Thymus (tissue), 11 donors: Measurements from ENCODE around the gene MRPL10. TPM values are rescaled to one million over a fixed set of nuclear protein-coding genes. Genes with fewer than 3 reads are reported as not detected.

Experiments used
- DNase-seq, 9 donors: peaks; one replicate each; pipeline ENCODE4 v3.0.0-alpha.2; 2013; ENCODE audit warnings: low spot score in 9 of 9, low read depth in 6 of 9, missing footprints in 1 of 9
- H3K27ac ChIP-seq, 2 donors: one replicate each; pipeline ENCODE4 v1.5.1; 2013; ENCODE audit warnings: control low read depth in 1 of 2, low read depth in 1 of 2, low read length in 1 of 2, mild to moderate bottlenecking in 1 of 2, moderate library complexity in 1 of 2
- H3K27me3 ChIP-seq, 2 donors: one replicate each; pipeline ENCODE4 v1.5.1; 2013; ENCODE audit warnings: low read length in 1 of 2; ENCODE audit not compliant: control insufficient read depth in 2 of 2, insufficient read depth in 1 of 2
- H3K36me3 ChIP-seq, 2 donors: one replicate each; pipeline ENCODE4 v1.5.1; 2013; ENCODE audit warnings: low read length in 1 of 2, mild to moderate bottlenecking in 1 of 2, moderate library complexity in 1 of 2; ENCODE audit not compliant: control insufficient read depth in 2 of 2, insufficient read depth in 2 of 2
- H3K4me1 ChIP-seq, 2 donors: one replicate each; pipeline ENCODE4 v1.5.1; 2013; ENCODE audit warnings: low read length in 2 of 2; ENCODE audit not compliant: control insufficient read depth in 2 of 2, insufficient read depth in 2 of 2
- H3K4me3 ChIP-seq, 2 donors: one replicate each; pipeline ENCODE4 v1.5.1; 2013; ENCODE audit warnings: low read length in 2 of 2, control low read depth in 1 of 2, mild to moderate bottlenecking in 1 of 2
- H3K9me3 ChIP-seq, 2 donors: one replicate each; pipeline ENCODE4 v1.5.1; 2013; ENCODE audit warnings: low read length in 1 of 2, mild to moderate bottlenecking in 1 of 2; ENCODE audit not compliant: control insufficient read depth in 2 of 2, insufficient read depth in 1 of 2
- WGBS: extraction: QIAGEN DNeasy Blood & Tissue Kit; methylation state at CpG from one replicate; pipeline ENCODE4 v1.1.7; 2013; 5-methylcytosine and 5-hydroxymethylcytosine counted together
- polyA plus RNA-seq: library from polyadenylated mRNA; stranded (reverse); fragments of 200-250 nt; gene quantifications from one replicate; pipeline ENCODE4 v1.2.3, GENCODE V29; 2013
- total RNA-seq: library from RNA; stranded (reverse); fragments of 120-200 nt; gene quantifications from one replicate; pipeline ENCODE4 v1.2.4, GENCODE V29; 2013
- donor health status: healthy.

Gene MRPL10
- total and polyA plus RNA-seq, 2 donors = 26.7 to 41.1 TPM

- Histone ChIP-seq H3K4me3 (no peak overlapping the region), H3K4me1 (no peaks in the 10 kb centered on the region), H3K9me3 (no peaks in the 10 kb centered on the region), H3K27me3 (peaks cover 24 to 64% of the 10 kb centered on the region in 2 donors), H3K36me3 (no peaks in the 10 kb centered on the region), H3K27ac (no peak overlapping the region)
- no peak for DNase-seq
- 69% methylated on average over 6 of the region's 6 CpGs for WGBS
Measured at GRCh38 chr17:47792979-47793378, 38.4 kb downstream of the MRPL10 start.

DNA sequence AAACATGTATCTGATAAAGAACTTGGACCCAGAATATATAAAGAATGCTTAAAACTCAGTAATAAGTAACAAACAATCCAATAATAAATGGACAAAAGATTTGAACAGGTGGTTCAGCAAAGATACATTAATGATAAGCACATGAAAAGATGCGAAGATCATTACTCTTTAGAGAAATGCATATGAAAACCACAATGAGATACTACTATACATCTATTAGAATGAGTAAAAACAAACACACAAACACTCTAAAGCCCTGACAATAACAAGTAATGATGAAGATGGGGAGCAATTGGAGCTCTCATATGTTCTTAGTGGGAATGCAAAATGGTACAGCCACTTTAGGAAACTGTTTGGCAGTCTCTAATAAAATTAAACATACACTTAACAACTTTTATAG is 38.9 kb downstream of the MRPL10 start:
- H3K27ac ChIP-seq = no peak overlapping the region
- H3K36me3 ChIP-seq = no peaks in the 10 kb centered on the region
- 81% methylated on average over 1 of the region's 1 CpG for WGBS
- H3K4me1 ChIP-seq = no peaks in the 10 kb centered on the region
- H3K27me3 ChIP-seq = peaks cover 24 to 69% of the 10 kb centered on the region in 2 donors
- H3K9me3 ChIP-seq = no peaks in the 10 kb centered on the region
- no peak overlapping the region for H3K4me3 ChIP-seq
- no peak for DNase-seq

GRCh38 chr17:47791025-47791424 is 40.3 kb downstream of the MRPL10 start:
- Histone ChIP-seq H3K27ac (no peak overlapping the region), H3K36me3 (no peaks in the 10 kb centered on the region), H3K4me1 (no peaks in the 10 kb centered on the region), H3K9me3 (no peaks in the 10 kb centered on the region), H3K27me3 (peaks cover 24 to 73% of the 10 kb centered on the region in 2 donors), H3K4me3 (no peak overlapping the region)
- WGBS = 56% methylated on average over 3 of the region's 3 CpGs
- no peak for DNase-seq

DNA sequence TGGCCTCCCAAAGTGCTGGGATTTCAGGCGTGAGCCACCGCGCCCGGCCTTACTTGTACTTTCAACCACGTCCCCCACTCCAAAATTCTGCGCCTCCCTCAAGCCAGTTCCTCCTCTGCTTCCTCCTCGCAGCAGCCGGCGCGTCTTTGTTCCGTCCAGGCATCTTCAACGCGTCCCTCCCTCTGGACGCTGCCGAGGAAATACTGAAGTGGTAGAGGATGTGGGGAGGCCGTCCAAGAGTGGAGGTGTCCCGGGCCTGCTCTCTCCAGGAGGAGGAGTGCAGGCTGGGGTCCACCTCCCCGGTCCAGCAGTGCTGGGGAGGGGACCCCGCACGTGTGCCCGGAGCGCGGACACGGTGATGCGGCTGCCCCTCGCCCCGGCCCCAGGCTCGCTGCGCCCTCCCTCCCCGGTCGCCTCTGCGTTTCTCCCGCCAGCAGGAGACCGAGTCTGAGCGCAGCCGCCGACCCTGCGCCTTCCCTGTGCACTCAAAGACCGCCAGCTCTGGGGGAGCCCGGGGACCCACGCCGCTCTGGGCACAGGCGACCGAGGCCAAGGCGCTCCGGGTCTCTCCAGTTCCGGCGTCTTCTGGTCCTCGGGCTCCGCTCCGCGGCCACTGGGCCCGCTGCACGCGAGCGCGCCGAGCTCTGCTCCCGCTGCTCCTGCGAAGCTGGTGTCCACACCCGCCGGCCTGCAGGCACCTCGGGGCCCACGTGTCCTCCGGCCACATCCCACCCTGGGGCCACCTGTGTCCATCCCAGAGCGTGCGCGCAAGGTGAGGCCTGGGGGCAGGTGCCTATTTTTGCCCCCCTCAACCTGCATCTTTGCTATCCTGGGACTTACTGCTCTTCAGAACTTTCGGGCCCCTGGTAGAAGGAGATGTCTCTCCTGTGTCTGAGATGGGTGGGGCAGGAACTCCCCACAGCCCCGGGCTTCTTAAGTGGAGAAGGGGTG is 41.5 kb downstream of the MRPL10 start:
- WGBS = 4% methylated on average over 70 of the region's 70 CpGs

DNA sequence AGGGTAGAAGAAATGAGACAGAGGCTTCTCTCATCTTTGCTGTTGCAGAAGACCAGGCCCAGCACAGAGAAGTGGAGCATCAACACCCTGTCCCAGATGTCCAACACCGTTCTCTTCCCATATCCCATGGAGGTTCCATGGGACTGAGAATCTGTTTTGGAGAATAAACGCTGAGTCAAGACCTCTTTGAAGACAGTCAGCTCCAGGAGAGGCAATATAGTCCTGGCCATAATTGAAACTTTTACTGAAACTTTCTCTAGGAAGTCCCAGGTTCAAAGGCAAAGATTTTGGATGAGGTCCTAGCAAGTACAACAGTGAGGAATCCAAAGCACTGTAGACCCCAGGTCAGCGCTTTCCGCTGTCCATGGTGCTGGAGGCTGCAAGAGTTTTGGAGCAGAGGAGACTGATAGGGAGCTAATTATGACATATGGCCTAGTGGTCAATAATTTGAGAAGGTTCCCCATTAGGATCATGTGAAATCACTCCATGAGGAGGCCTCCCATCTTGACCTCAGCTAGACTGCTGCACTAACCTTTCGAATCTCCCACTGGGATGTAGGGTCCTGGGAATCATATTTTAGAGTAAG is 45.7 kb downstream of the MRPL10 start:
- no peak overlapping the region for H3K27ac ChIP-seq
- 32% methylated on average over 5 of the region's 5 CpGs for WGBS
- H3K4me3 ChIP-seq = no peak overlapping the region
- DNase-seq = peak in 8 of 9 donors; percentile 9 to 67 (median 36)
- H3K36me3 ChIP-seq = no peaks in the 10 kb centered on the region
- H3K9me3 ChIP-seq = no peaks in the 10 kb centered on the region
- H3K4me1 ChIP-seq = no peaks in the 10 kb centered on the region
- H3K27me3 ChIP-seq = peaks cover 16 to 49% of the 10 kb centered on the region in 2 donors

More for the DNA sequence above, 41.5 kb downstream of the MRPL10 start:
- H3K36me3 ChIP-seq = no peaks in the 10 kb centered on the region
- no peaks in the 10 kb centered on the region for H3K4me1 ChIP-seq
- H3K27ac ChIP-seq = no peak overlapping the region
- H3K27me3 ChIP-seq = peaks cover 24 to 78% of the 10 kb centered on the region in 2 donors
- DNase-seq = no peak
- no peaks in the 10 kb centered on the region for H3K9me3 ChIP-seq
- H3K4me3 ChIP-seq = no peak overlapping the region

DNA sequence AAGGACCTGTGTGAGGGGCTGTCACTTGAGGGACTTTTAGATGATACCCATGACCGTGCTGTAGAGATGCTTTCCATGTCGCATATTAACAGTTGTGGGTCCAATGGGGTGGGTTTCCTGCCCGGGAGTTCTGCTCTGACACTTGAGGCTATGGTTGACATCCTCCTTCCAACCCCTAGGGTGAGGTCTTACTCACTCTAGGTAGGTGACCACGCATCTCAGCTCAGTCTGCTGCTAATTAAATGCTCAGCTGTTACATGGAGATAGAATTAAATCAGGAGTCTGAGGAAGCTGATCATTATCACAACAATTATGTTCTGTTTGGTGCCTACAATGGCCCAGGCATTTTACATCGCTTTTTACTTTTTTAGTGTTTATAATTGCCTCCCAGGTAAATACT is 49.9 kb downstream of the MRPL10 start:
- no peak overlapping the region for H3K27ac ChIP-seq
- H3K36me3 ChIP-seq = no peaks in the 10 kb centered on the region
- H3K27me3 ChIP-seq = peaks cover 6 to 53% of the 10 kb centered on the region in 2 donors
- no peaks in the 10 kb centered on the region for H3K9me3 ChIP-seq
- no peak for DNase-seq
- no peaks in the 10 kb centered on the region for H3K4me1 ChIP-seq
- 74% methylated on average over 5 of the region's 5 CpGs for WGBS
- no peak overlapping the region for H3K4me3 ChIP-seq

DNA sequence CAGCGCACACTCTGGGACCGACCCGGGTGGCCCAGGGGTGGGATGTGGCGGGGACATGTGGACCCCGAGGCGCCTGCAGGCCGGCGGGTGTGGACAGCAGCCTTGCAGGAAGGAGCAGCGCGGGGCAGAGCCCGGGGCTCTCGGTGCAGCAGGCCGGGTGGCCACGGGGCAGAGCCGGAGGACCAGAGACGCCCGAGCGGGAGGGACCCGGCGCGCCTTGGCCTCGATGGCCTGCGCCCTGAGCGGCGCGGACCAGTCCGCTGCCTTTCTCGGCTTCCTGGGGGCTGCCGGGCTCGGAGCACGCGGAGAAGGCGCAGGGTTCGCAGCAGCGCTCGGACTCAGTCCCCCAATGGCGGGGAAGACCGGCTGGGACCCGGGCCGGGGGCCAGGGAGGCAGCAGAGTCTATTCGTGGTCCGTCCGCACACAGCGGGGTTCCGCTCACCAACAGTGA is 53.1 kb downstream of the MRPL10 start:
- DNase-seq = no peak
- Histone ChIP-seq H3K4me1 (no peaks in the 10 kb centered on the region), H3K36me3 (no peaks in the 10 kb centered on the region), H3K27me3 (peaks cover 6 to 58% of the 10 kb centered on the region in 2 donors), H3K9me3 (peaks cover 0 to 3% of the 10 kb centered on the region in 2 donors), H3K27ac (no peak overlapping the region), H3K4me3 (no peak overlapping the region)
- 46% methylated on average over 45 of the region's 45 CpGs for WGBS

DNA sequence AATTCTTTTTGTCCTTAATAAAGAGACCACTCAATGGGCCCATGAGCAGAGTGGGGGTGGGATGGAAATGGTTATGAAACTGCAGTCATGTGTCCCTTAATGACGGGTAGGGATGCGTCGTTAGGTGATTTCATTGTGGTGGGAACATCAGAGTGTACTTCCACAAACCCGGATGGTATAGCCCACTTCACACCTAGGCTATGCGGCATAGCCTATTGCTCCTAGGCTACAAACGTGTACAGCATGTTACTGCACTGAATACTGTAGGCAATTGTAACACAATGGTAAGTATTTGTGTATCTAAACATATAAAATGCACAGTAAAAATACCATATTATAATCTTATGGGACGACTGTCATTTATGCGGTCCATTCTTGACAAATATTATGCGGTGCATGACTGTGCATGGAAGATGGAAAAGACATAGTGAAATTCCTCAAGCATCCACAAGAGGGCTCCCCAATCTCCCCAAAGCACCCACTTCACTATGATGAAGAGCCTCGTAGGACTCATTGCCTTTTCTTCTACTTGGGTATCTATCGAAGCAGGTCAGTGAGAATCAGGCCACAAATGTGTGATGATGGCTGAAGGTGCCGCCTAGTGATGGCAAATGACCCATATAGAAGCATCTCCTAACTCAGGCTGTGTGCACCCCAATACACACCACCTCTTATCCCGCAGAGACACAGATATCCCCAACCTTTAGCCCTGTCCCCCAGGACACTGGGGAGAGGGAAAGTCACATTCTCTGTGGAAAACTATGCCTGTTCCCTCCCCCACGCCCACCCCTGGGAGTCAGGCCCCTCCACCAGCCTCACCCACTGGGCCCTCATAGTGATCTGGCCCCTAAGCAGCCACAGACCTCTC is 54.8 kb downstream of the MRPL10 start:
- Histone ChIP-seq H3K27me3 (peaks cover 6 to 58% of the 10 kb centered on the region in 2 donors), H3K9me3 (peaks cover 3 to 10% of the 10 kb centered on the region in 2 donors), H3K4me1 (no peaks in the 10 kb centered on the region), H3K4me3 (no peak overlapping the region), H3K36me3 (no peaks in the 10 kb centered on the region), H3K27ac (no peak overlapping the region)
- WGBS = 50% methylated on average over 14 of the region's 14 CpGs
- DNase-seq = peak in 6 of 9 donors; percentile 3 to 45 (median 23)
